HG03354 (cell line): ENCODE results near the gene EGFLAM.
A peak's percentile ranks its signal among the peaks of the same experiment; 100 is the strongest.

Experiments
- ATAC-seq: cut with Tn5 transposase; IDR thresholded peaks from one replicate; pipeline ENCODE4 v1.9.1; 2021; ENCODE audit warnings: mild to moderate bottlenecking; ENCODE audit not compliant: unreplicated experiment, poor library complexity, severe bottlenecking

EGFLAM gene

GRCh38 chr5:38263983-38264382, 5.6 kb downstream of the EGFLAM start:
- no peak for ATAC-seq

- ATAC-seq = peak; percentile 94
These were observed 7.3 kb downstream of the EGFLAM start for GRCh38 chr5:38265546-38266179.

- no peak for ATAC-seq
These were observed 9.0 kb downstream of the EGFLAM start for GRCh38 chr5:38267372-38267771.

GRCh38 chr5:38273626-38274025, 15.3 kb downstream of the EGFLAM start:
- no peak for ATAC-seq

- no peak for ATAC-seq
These were observed 16.0 kb downstream of the EGFLAM start for GRCh38 chr5:38274370-38274769.

GRCh38 chr5:38284384-38284783, 26.0 kb downstream of the EGFLAM start:
- no peak for ATAC-seq

GRCh38 chr5:38285226-38285625, 26.9 kb downstream of the EGFLAM start:
- ATAC-seq = no peak

GRCh38 chr5:38286002-38286401, 27.6 kb downstream of the EGFLAM start:
- ATAC-seq = no peak

- ATAC-seq = no peak
These were observed 28.8 kb downstream of the EGFLAM start for GRCh38 chr5:38287124-38287523.

GRCh38 chr5:38289457-38289856, 31.1 kb downstream of the EGFLAM start:
- ATAC-seq = no peak

GRCh38 chr5:38290028-38290653, 31.8 kb downstream of the EGFLAM start:
- no peak for ATAC-seq

GRCh38 chr5:38291355-38291754, 33.0 kb downstream of the EGFLAM start:
- ATAC-seq = no peak

GRCh38 chr5:38292228-38292627, 33.9 kb downstream of the EGFLAM start:
- ATAC-seq = no peak

- ATAC-seq = no peak
These were observed 37.4 kb downstream of the EGFLAM start for GRCh38 chr5:38295751-38296150.

- no peak for ATAC-seq
These were observed 39.7 kb downstream of the EGFLAM start for GRCh38 chr5:38297830-38298608.

- no peak for ATAC-seq
These were observed 41.2 kb downstream of the EGFLAM start for GRCh38 chr5:38299585-38299984.

GRCh38 chr5:38305148-38305547, 46.8 kb downstream of the EGFLAM start:
- no peak for ATAC-seq

- ATAC-seq = no peak
These were observed 49.5 kb downstream of the EGFLAM start for GRCh38 chr5:38307845-38308244.

- ATAC-seq = no peak
These were observed 58.3 kb downstream of the EGFLAM start for GRCh38 chr5:38316544-38317224.

GRCh38 chr5:38317868-38318267, 59.5 kb downstream of the EGFLAM start:
- no peak for ATAC-seq
